C4-2B (cell line): ENCODE results near the gene BMP5.

Source experiments
- ZFX ChIP-seq: fragments of 450-650 bp; IDR thresholded peaks from 2 replicates; pipeline ENCODE4 v1.6.1; 2017
- TF ChIP-seq, protein P1 (sequence below): fragments of 450-650 bp; conservative IDR thresholded peaks from 2 replicates; pipeline ENCODE4 v1.5.1; 2017; ENCODE audit warnings: mild to moderate bottlenecking

DNA sequence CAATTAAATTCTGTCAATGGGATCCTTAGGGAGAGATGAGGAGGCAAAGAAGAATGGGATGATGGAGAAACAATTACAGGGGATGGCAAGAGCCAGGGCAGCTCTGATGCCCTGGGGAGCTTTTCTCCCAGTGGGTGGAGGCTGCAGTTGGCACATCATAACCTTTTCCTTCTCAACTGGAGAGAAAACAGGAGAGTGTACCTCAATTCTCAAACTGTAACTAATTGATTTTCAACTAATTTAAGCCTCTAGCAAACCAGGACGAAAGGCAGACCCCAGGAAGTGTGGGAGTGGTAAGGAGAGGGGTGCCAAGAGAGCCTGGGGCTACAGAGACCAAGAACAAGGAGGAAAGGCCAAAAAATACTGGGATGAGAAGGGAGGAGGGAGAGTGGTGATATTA is 5.7 kb downstream of the BMP5 start:
- TF ChIP-seq, protein P1, sequence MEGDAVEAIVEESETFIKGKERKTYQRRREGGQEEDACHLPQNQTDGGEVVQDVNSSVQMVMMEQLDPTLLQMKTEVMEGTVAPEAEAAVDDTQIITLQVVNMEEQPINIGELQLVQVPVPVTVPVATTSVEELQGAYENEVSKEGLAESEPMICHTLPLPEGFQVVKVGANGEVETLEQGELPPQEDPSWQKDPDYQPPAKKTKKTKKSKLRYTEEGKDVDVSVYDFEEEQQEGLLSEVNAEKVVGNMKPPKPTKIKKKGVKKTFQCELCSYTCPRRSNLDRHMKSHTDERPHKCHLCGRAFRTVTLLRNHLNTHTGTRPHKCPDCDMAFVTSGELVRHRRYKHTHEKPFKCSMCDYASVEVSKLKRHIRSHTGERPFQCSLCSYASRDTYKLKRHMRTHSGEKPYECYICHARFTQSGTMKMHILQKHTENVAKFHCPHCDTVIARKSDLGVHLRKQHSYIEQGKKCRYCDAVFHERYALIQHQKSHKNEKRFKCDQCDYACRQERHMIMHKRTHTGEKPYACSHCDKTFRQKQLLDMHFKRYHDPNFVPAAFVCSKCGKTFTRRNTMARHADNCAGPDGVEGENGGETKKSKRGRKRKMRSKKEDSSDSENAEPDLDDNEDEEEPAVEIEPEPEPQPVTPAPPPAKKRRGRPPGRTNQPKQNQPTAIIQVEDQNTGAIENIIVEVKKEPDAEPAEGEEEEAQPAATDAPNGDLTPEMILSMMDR = no peak
- no peak for TF ChIP-seq ZFX
